ENCODE data around the gene PCLAF. TPM values are rescaled to one million over a fixed set of nuclear protein-coding genes. Genes with fewer than 3 reads are reported as not detected.

Gene PCLAF
- total and polyA plus RNA-seq, 2 of the 13 experiments (the other 11 are each of a cell fraction or from before 2014, with no cell fraction given) = 98.6 to 98.9 TPM

- TF ChIP-seq ZBTB37 (CRISPR knock-in tag; IDR thresholded peaks at IDR 0.05) (no peak), ZNF720 (CRISPR knock-in tag; IDR thresholded peaks at IDR 0.05) (no peak), ZNF784 (CRISPR knock-in tag; IDR thresholded peaks at IDR 0.05; ENCODE audit: borderline replicate concordance) (no peak; the same call in 1 of the 2 replicates), IRF2 (CRISPR knock-in tag; IDR thresholded peaks at IDR 0.05) (peak; percentile 36; the same call in 1 of the 2 replicates), ZNF335 (CRISPR knock-in tag; IDR thresholded peaks at IDR 0.05) (no peak), THAP8 (CRISPR knock-in tag; IDR thresholded peaks at IDR 0.05; ENCODE audit: borderline replicate concordance) (no peak), ZMAT5 (CRISPR knock-in tag; IDR thresholded peaks at IDR 0.05; ENCODE audit: borderline replicate concordance, low read depth) (no peak), EEA1 (CRISPR knock-in tag; IDR thresholded peaks at IDR 0.05; ENCODE audit: borderline replicate concordance) (0 out of 2 replicates have a peak, but pooled peaks have one; percentile 47), ZNF572 (CRISPR knock-in tag; IDR thresholded peaks at IDR 0.05) (no peak), NFYB (CRISPR knock-in tag; IDR thresholded peaks at IDR 0.05) (peak; percentile 99), POLR2A (IDR thresholded peaks at IDR 0.05; ENCODE audit: insufficient read depth in 1 of 2, low read depth in 2 of 2, low read length in 2 of 2) (peak; percentile 88 to 95), REXO4 (CRISPR knock-in tag; IDR thresholded peaks at IDR 0.05; ENCODE audit: borderline replicate concordance) (no peak), IRF1 (CRISPR knock-in tag; IDR thresholded peaks at IDR 0.05; ENCODE audit: low read depth) (no peak), ZNF460 (CRISPR knock-in tag; IDR thresholded peaks at IDR 0.05; ENCODE audit: borderline replicate concordance) (no peak), CC2D1A (CRISPR knock-in tag; IDR thresholded peaks at IDR 0.05) (no peak), TCF7L2 (IDR thresholded peaks at IDR 0.05; ENCODE audit: low read depth, low read length) (no peak), ZSCAN9 (CRISPR knock-in tag; IDR thresholded peaks at IDR 0.05; ENCODE audit: borderline replicate concordance) (no peak), MYNN (CRISPR knock-in tag; IDR thresholded peaks at IDR 0.05; ENCODE audit: low read depth) (no peak), NONO (IDR thresholded peaks at IDR 0.05) (no peak), NONO (CRISPR knock-in tag; conservative IDR thresholded peaks at IDR 0.05) (0 out of 2 replicates have a peak, but pooled peaks have one; percentile 37), ZNF292 (CRISPR knock-in tag; IDR thresholded peaks at IDR 0.05; ENCODE audit: borderline replicate concordance, low read depth) (no peak), MEF2D (CRISPR knock-in tag; IDR thresholded peaks at IDR 0.05) (no peak), ZFYVE20 (CRISPR knock-in tag; IDR thresholded peaks at IDR 0.05; ENCODE audit: borderline replicate concordance, low read depth) (no peak), ZNF569 (CRISPR knock-in tag; IDR thresholded peaks at IDR 0.05; ENCODE audit: borderline replicate concordance) (no peak), ZNF616 (CRISPR knock-in tag; IDR thresholded peaks at IDR 0.05; ENCODE audit: low read depth) (no peak)
Observed at GRCh38 chr15:64381000-64381751, at the start of gene PCLAF (continued).

Data from HepG2 (cell line).